ENCODE results near the gene E2F6. TPM values are rescaled to one million over a fixed set of nuclear protein-coding genes. Genes with fewer than 3 reads are reported as not detected.

Gene E2F6
- total and polyA plus RNA-seq, 9 donors, result 15.0 to 23.2 (median 18.5) TPM

DNA sequence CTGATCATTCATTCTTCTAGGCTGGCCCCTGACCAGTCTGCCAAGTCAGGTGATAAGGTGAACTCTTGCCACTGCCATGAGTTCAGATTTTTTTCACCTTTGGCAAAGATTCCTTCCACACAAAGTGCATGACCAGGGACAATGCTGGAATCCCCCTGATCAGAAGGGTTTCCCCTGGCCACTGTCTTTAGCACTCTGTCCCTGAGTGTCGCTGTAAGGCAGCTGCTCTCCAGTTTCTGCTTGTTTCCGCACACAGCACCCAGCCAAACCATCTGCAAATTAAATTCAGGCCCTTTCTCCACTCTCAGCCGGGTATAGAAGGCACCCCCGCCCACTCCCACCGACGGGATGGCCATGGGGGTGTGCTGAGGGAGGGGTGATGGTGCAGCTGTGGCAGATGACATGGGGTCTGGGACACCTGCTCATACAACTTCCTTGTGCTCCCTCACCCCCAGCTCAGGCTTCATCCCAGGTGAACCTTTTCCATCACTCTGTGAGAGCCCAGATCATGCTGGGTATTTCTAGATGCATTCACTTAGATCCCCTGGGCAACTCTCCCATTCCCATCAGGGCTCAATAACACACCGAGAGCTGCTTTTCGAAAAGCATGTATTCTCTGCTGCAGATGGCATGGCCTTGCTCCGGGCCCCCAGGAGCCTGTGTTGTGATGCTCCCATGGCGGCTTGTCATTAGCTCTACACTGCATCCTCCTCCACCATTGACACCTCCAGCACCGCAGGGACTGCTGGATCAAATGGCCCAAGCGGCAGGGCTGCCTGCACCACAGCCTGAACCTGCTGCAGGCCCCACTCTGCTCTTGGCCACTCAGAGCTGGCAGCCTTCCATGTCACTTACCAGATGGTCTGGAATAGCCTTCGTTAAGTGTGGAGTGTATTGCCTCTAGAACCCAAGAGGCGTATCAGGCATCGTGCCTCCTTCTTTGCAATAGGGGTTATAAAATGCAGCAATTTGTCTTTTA, 69.2 kb downstream of the E2F6 start:
- H3K4me1 ChIP-seq (ENCODE audit: control insufficient read depth, insufficient read depth, low read length), result peaks cover 52% of the 10 kb centered on the region
- no peak overlapping the region for H3K27ac ChIP-seq (ENCODE audit: low read length)
- H3K36me3 ChIP-seq (ENCODE audit: control insufficient read depth, insufficient read depth, low read length), result no peaks in the 10 kb centered on the region
- no peaks in the 10 kb centered on the region for H3K9me3 ChIP-seq (replicated peaks; ENCODE audit: control insufficient read depth, low read depth, low read length)
- H3K27me3 ChIP-seq (ENCODE audit: control insufficient read depth, insufficient read depth, low read length), result no peaks in the 10 kb centered on the region
- WGBS (ENCODE audit: insufficient coverage), result 75% methylated on average over 6 of the region's 15 CpGs
- no peak for DNase-seq
- H3K4me3 ChIP-seq (ENCODE audit: low read length), result no peak overlapping the region

DNA sequence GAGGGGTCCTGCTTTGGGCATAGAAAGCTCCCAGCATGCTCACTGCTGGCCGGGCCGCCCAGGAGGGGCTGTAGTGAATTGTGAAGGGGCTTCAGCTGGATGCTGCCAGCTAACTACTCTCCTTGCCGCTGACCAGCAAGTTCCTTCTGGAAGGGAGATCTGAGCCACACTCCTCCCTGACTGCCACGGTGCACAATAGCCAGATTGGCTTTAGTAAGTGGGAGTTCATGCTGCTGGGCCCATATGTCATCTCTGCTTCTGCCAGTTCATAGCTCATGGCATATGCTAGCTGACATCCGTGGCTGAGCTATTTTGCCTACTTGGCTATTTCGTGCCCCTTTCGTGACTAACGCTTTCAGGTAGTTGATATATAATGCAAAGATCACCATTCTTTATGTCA, 69.9 kb downstream of the E2F6 start:
- Histone ChIP-seq H3K9me3 (replicated peaks; ENCODE audit: control insufficient read depth, low read depth, low read length) (no peaks in the 10 kb centered on the region), H3K27ac (ENCODE audit: low read length) (no peak overlapping the region), H3K36me3 (ENCODE audit: control insufficient read depth, insufficient read depth, low read length) (no peaks in the 10 kb centered on the region), H3K4me3 (ENCODE audit: low read length) (no peak overlapping the region), H3K27me3 (ENCODE audit: control insufficient read depth, insufficient read depth, low read length) (no peaks in the 10 kb centered on the region), H3K4me1 (ENCODE audit: control insufficient read depth, insufficient read depth, low read length) (peaks cover 57% of the 10 kb centered on the region)
- WGBS (ENCODE audit: insufficient coverage), result 81% methylated on average over 4 of the region's 8 CpGs
- no peak for DNase-seq

DNA sequence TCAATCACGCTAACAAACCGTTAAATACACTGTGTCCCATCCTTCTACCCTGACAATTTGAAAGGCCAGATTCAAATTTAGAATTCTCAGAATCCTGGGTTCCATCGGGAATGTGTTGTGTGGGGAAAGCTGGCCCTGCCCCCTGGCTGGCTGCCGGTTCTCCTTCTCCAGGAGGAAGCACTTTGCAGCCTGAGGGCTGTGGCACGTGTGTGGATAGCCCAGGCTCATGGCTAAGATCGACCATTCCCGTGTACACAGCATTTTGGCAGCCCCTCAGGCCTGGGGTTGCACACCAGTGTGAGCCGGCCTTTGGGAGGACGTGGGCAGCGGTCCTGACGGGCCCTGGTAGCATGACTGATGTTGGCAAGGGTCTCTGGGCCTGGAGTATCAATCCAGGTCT, 70.6 kb downstream of the E2F6 start:
- H3K9me3 ChIP-seq (replicated peaks; ENCODE audit: control insufficient read depth, low read depth, low read length), result no peaks in the 10 kb centered on the region
- H3K27ac ChIP-seq (ENCODE audit: low read length), result no peak overlapping the region
- WGBS (ENCODE audit: insufficient coverage), result 47% methylated on average over 8 of the region's 11 CpGs
- H3K36me3 ChIP-seq (ENCODE audit: control insufficient read depth, insufficient read depth, low read length), result no peaks in the 10 kb centered on the region
- H3K4me1 ChIP-seq (ENCODE audit: control insufficient read depth, insufficient read depth, low read length), result peaks cover 57% of the 10 kb centered on the region
- no peak overlapping the region for H3K4me3 ChIP-seq (ENCODE audit: low read length)
- DNase-seq, result no peak
- H3K27me3 ChIP-seq (ENCODE audit: control insufficient read depth, insufficient read depth, low read length), result no peaks in the 10 kb centered on the region

Other genes starting within 250 kb of the E2F6 start
- 47.9 TPM for gene ROCK2, start 121.5 kb downstream of the E2F6 start, total RNA-seq
- gene ROCK2, start 121.5 kb downstream of the E2F6 start, polyA plus RNA-seq (ENCODE audit: insufficient read depth in 1 of 8, insufficient read length in 8 of 8, low replicate concordance in 1 of 8), result 10 to 100 TPM; 27.6 to 44.7 (median 40.6) TPM
- 7.2 TPM for gene GREB1, start 67.9 kb upstream of the E2F6 start, total RNA-seq
- gene GREB1, start 67.9 kb upstream of the E2F6 start, polyA plus RNA-seq (ENCODE audit: insufficient read depth in 1 of 8, insufficient read length in 8 of 8, low replicate concordance in 1 of 8), result 10 to 100 TPM in 5 of 8 donors, 1 to 10 TPM in 3; 6.5 to 14.4 (median 10.7) TPM
- not detected for gene NTSR2, start 204.0 kb upstream of the E2F6 start, total RNA-seq
- not detected for gene NTSR2, start 204.0 kb upstream of the E2F6 start, polyA plus RNA-seq (ENCODE audit: insufficient read depth in 1 of 8, insufficient read length in 8 of 8, low replicate concordance in 1 of 8)

All from muscle of leg (tissue), 11 donors.